Left forelimb (tissue), 1 donor: Measurements from ENCODE around the gene CRADD.

Source experiments
- DNase-seq: peaks from one replicate; pipeline ENCODE4 v3.0.0-alpha.2; 2018; ENCODE audit warnings: low spot score

CRADD gene

GRCh38 chr12:93671044-93671443, 6.1 kb upstream of the CRADD start:
- no peak for DNase-seq

- no peak for DNase-seq
These were observed 4.1 kb upstream of the CRADD start for GRCh38 chr12:93673084-93673483.

GRCh38 chr12:93674386-93674785, 2.8 kb upstream of the CRADD start:
- no peak for DNase-seq

GRCh38 chr12:93676408-93677194, 574 bp upstream of the CRADD start:
- no peak for DNase-seq

- no peak for DNase-seq
These were observed 1.6 kb downstream of the CRADD start for GRCh38 chr12:93678779-93679178.

- DNase-seq: no peak
These were observed 2.2 kb downstream of the CRADD start for GRCh38 chr12:93679308-93679925.

GRCh38 chr12:93680006-93680405, 2.8 kb downstream of the CRADD start:
- no peak for DNase-seq

- no peak for DNase-seq
These were observed 5.7 kb downstream of the CRADD start for GRCh38 chr12:93682846-93683261.

GRCh38 chr12:93683410-93683809, 6.2 kb downstream of the CRADD start:
- DNase-seq: no peak

GRCh38 chr12:93684716-93685115, 7.5 kb downstream of the CRADD start:
- DNase-seq: no peak

GRCh38 chr12:93686572-93687356, 9.6 kb downstream of the CRADD start:
- DNase-seq: no peak

- DNase-seq: no peak
These were observed 12.1 kb downstream of the CRADD start for GRCh38 chr12:93689076-93689834.

GRCh38 chr12:93696462-93696861, 19.3 kb downstream of the CRADD start:
- DNase-seq: no peak

- DNase-seq: no peak
These were observed 21.3 kb downstream of the CRADD start for GRCh38 chr12:93698307-93699092.

GRCh38 chr12:93699271-93700145, 22.3 kb downstream of the CRADD start:
- DNase-seq: no peak

- DNase-seq: no peak
These were observed 25.6 kb downstream of the CRADD start for GRCh38 chr12:93702707-93703315.

GRCh38 chr12:93704122-93704521, 26.9 kb downstream of the CRADD start:
- DNase-seq: no peak

GRCh38 chr12:93704625-93705024, 27.4 kb downstream of the CRADD start:
- DNase-seq: no peak

GRCh38 chr12:93705237-93705636, 28.1 kb downstream of the CRADD start:
- DNase-seq: no peak

- no peak for DNase-seq
These were observed 29.2 kb downstream of the CRADD start for GRCh38 chr12:93706387-93706786.
